H1 (cell line): ENCODE data around the gene SLC8A1. TPM values are rescaled to one million over a fixed set of nuclear protein-coding genes. Genes with fewer than 3 reads are reported as not detected.

Source experiments
- ATF2 ChIP-seq: IDR thresholded peaks from 2 replicates; pipeline ENCODE4 v1.6.1; 2012; ENCODE audit warnings: low read length, inconsistent platforms
- CREB1 ChIP-seq: IDR thresholded peaks from 2 replicates; pipeline ENCODE4 v1.6.1; 2012; ENCODE audit warnings: inconsistent platforms
- E2F6 ChIP-seq: IDR thresholded peaks from 2 replicates; pipeline ENCODE4 v1.6.1; 2012; ENCODE audit warnings: inconsistent platforms
- GABPA ChIP-seq: IDR thresholded peaks from 2 replicates; pipeline ENCODE4 v1.6.1; 2011; ENCODE audit warnings: mild to moderate bottlenecking, low read length, moderate library complexity, borderline replicate concordance; ENCODE audit not compliant: insufficient read depth
- SUZ12 ChIP-seq: fragments of 200-600 bp; sonication (generic); IDR thresholded peaks from 2 replicates; pipeline ENCODE4 v1.6.1; 2012; ENCODE audit warnings: mild to moderate bottlenecking, inconsistent platforms, low read length, moderate library complexity, mixed read lengths
- polyA plus RNA-seq, 7 experiments: library from polyadenylated mRNA; depleted of rRNA in 3 of 7; stranded (reverse) in 5 of 7; unstranded in 2 of 7; fragments of >200 nt in 5 of 7; fragments of 200-250 nt in 2 of 7; gene quantifications; 1 replicate in 5 of 7; 2 replicates in 1 of 7; 4 replicates in 1 of 7; pipeline versions ENCODE4 v1.2.1 to v1.2.3, GENCODE V29; 2011 to 2013; ENCODE audit warnings: missing spikeins in 2 of 7, mixed read lengths in 2 of 7
- total RNA-seq: library from RNA; stranded (reverse); fragmentation: NEBNext Ultra II Directional; extraction: Animal tissue kit (Norgen Biotek cat#: 25700); gene quantifications from 2 replicates; pipeline ENCODE4 v1.2.1, GENCODE V29; 2021

The SLC8A1 gene
- total and polyA plus RNA-seq, 2 of the 8 experiments (the other 6 are each of a cell fraction or from before 2014, with no cell fraction given) = 0.68 to 3.6 TPM

- TF ChIP-seq ATF2 (no peak), E2F6 (no peak), GABPA (no peak), CREB1 (no peak), SUZ12 (no peak)
These were observed 324.7 kb downstream of the SLC8A1 start (continued) for GRCh38 chr2:40127146-40127545.
